IPS DF 6.9 (cell line): Measurements from ENCODE around the gene HOXB9.

Experiments
- DNase-seq: peaks from one replicate; pipeline ENCODE4 v3.0.0-alpha.2; 2013; ENCODE audit warnings: low read depth, low spot score
- H3K27ac ChIP-seq: one replicate; pipeline ENCODE4 v1.5.1; 2013; ENCODE audit warnings: low read length, control low read depth
- H3K27me3 ChIP-seq: 2 replicates; pipeline ENCODE4 v1.6.1; 2013; ENCODE audit warnings: mild to moderate bottlenecking, low read length; ENCODE audit not compliant: control insufficient read depth, insufficient read depth
- H3K36me3 ChIP-seq: 2 replicates; pipeline ENCODE4 v1.6.1; 2013; ENCODE audit warnings: low read length; ENCODE audit not compliant: control insufficient read depth, insufficient read depth
- H3K4me1 ChIP-seq: 2 replicates; pipeline ENCODE4 v1.6.1; 2013; ENCODE audit warnings: low read length; ENCODE audit not compliant: control insufficient read depth, insufficient read depth
- H3K4me3 ChIP-seq: 2 replicates; pipeline ENCODE4 v1.5.1; 2013; ENCODE audit warnings: mild to moderate bottlenecking, low read length
- H3K9me3 ChIP-seq: 2 replicates; pipeline ENCODE4 v1.6.1; 2013; ENCODE audit warnings: low read length, inconsistent platforms; ENCODE audit not compliant: control insufficient read depth, insufficient read depth
- WGBS: extraction: QIAGEN DNeasy Blood & Tissue Kit; methylation state at CpG from one replicate; pipeline ENCODE4 v1.1.7; 2013; ENCODE audit warnings: mixed read lengths, missing lambda C conversion rate; ENCODE audit not compliant: insufficient read length, insufficient coverage; 5-methylcytosine and 5-hydroxymethylcytosine counted together

Gene HOXB9

DNA sequence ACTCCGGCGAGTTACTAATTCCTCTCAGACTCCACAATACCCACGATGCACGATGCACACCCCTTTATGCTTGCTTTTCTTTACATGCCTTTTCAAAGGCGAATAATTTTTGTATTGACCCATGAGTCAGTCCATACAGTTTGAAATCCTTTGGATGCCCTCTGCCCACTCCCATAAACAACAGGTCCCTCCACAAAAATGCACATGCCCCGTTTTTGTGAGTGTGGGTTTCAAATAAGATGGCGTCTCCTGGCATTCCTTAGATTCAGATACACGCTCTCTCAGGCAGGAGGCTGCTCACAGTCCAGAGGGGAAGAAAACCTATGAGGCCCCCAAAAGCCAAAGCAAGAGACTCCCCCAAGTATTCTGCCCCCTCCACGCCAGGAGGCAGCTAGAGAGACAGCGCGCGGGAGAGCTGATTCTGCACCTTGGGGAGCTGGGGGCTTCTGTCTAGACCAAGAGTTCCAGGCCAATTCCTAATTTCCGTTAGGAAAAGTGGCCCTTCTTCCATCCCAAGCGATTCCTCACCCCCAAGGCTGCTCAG lies 19.6 kb upstream of the HOXB9 start:
- Histone ChIP-seq H3K4me1 (peaks cover 7% of the 10 kb centered on the region; the same call in 1 of the 2 replicates), H3K4me3 (no peak overlapping the region), H3K9me3 (no peaks in the 10 kb centered on the region), H3K27me3 (peaks cover 71% of the 10 kb centered on the region), H3K36me3 (no peaks in the 10 kb centered on the region), H3K27ac (no peak overlapping the region)
- no peak for DNase-seq
- no CpG with 5 or more reads among the region's 14 CpGs for WGBS

GRCh38 chr17:48644910-48645557 lies 18.9 kb upstream of the HOXB9 start:
- Histone ChIP-seq H3K9me3 (no peaks in the 10 kb centered on the region), H3K4me1 (peaks cover 7% of the 10 kb centered on the region; the same call in 1 of the 2 replicates), H3K27me3 (peaks cover 78% of the 10 kb centered on the region), H3K36me3 (no peaks in the 10 kb centered on the region), H3K4me3 (no peak overlapping the region), H3K27ac (no peak overlapping the region)
- no peak for DNase-seq
- WGBS, result no CpG with 5 or more reads among the region's 6 CpGs

DNA sequence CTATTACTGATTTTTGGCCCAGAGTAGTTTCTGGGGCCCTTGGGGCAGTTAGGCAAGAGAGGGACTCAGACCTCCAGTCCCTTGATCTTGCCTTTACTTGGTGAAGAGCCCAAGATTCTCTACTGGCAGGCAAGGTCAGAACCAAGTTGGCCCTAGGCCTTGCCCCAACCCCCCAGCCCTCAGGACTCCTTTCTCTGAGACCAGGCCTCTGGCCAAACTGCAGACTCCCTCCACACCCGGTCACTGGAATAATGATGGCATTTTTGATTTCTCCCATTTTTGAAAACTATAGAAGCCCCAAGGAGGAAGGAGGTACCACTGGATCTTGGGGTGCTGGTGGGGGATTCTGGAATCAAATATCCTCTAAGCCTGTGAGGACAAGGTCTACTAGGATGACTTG lies 18.0 kb upstream of the HOXB9 start:
- peaks cover 7% of the 10 kb centered on the region; the same call in 1 of the 2 replicates for H3K4me1 ChIP-seq

GRCh38 chr17:48643697-48644012 lies 17.5 kb upstream of the HOXB9 start:
- Histone ChIP-seq H3K27ac (no peak overlapping the region), H3K27me3 (peaks cover 92% of the 10 kb centered on the region), H3K4me1 (peaks cover 7% of the 10 kb centered on the region; the same call in 1 of the 2 replicates), H3K36me3 (no peaks in the 10 kb centered on the region), H3K4me3 (no peak overlapping the region), H3K9me3 (no peaks in the 10 kb centered on the region)
- no peak for DNase-seq

More for the DNA sequence above, 18.0 kb upstream of the HOXB9 start:
- Histone ChIP-seq H3K36me3 (no peaks in the 10 kb centered on the region), H3K9me3 (no peaks in the 10 kb centered on the region), H3K4me3 (no peak overlapping the region), H3K27me3 (peaks cover 87% of the 10 kb centered on the region), H3K27ac (no peak overlapping the region)
- DNase-seq, result no peak
- no CpG with 5 or more reads among the region's 1 CpG for WGBS

DNA sequence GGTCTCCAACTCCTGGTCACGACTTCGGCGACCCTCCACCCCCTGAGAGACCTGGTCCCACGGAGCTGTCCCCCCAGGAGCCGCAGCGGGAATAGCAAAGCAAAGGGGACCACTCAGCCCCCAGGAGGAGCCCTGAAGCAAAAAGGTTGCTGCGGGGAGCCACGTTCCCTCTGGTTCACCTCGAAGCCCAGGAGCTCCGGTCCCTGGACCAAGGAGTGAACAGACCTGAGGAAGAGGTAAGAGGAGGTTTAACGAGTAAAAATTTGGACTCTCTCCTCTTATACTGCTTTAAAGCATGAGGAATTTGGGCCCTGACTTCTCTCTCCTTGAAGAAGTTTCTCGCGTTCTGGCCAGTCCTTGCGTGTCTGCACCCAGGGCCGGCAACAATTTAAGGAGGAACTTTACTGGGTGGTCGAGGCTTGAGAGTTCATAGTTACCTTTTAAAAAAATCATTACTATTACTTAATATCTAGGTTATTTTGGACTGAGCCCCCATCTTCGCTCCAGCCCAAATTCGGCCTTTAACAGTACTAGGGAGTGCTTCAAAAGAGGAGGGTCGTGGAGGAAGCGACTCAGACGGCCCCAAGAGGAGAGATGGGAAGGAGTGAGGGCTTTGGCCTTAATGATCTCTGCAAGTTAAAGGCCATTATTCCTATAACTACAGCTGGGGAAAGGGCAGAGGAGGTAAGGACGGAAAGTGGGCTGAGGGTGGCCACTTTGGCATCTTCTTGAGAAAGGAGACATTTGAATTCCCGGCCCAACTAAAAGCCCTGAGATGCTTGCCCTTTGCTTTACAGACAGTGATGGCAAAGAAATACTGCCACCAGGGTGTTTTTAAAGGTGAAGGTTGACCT lies 16.9 kb upstream of the HOXB9 start:
- no peak for DNase-seq
- Histone ChIP-seq H3K36me3 (no peaks in the 10 kb centered on the region), H3K9me3 (no peaks in the 10 kb centered on the region), H3K27me3 (peaks cover 93% of the 10 kb centered on the region), H3K4me3 (no peak overlapping the region), H3K27ac (no peak overlapping the region), H3K4me1 (peaks cover 7% of the 10 kb centered on the region; the same call in 1 of the 2 replicates)
- no CpG with 5 or more reads among the region's 23 CpGs for WGBS

- no peaks in the 10 kb centered on the region for H3K36me3 ChIP-seq
- peaks cover 7% of the 10 kb centered on the region; the same call in 1 of the 2 replicates for H3K4me1 ChIP-seq
- H3K27me3 ChIP-seq, result peaks cover 94% of the 10 kb centered on the region
- H3K9me3 ChIP-seq, result no peaks in the 10 kb centered on the region
- no CpG with 5 or more reads among the region's 58 CpGs for WGBS
- no peak overlapping the region for H3K4me3 ChIP-seq
- DNase-seq, result no peak
- H3K27ac ChIP-seq, result no peak overlapping the region
Measured at GRCh38 chr17:48642059-48642842, 16.1 kb upstream of the HOXB9 start.

GRCh38 chr17:48641541-48642058 lies 15.4 kb upstream of the HOXB9 start:
- Histone ChIP-seq H3K27ac (no peak overlapping the region), H3K27me3 (peaks cover 100% of the 10 kb centered on the region), H3K4me1 (peaks cover 7% of the 10 kb centered on the region; the same call in 1 of the 2 replicates), H3K9me3 (no peaks in the 10 kb centered on the region), H3K4me3 (no peak overlapping the region), H3K36me3 (no peaks in the 10 kb centered on the region)
- DNase-seq, result no peak
- no CpG with 5 or more reads among the region's 29 CpGs for WGBS

DNA sequence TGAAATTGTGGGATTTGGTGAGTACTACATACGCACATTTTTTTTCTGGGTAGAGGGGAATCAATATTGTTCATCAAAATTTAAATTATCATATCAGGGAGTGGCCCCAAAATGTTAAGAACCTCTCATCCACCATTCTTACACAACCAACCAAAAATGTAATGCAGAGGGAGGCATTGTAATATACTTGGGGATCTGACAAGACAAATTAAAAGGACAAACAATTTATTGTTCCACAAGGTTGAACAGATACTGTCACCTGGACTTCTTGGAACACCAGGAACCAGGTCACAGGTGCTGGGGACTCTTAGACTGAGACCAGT lies 14.7 kb upstream of the HOXB9 start:
- peaks cover 97% of the 10 kb centered on the region for H3K27me3 ChIP-seq
- no peak overlapping the region for H3K27ac ChIP-seq
- H3K4me3 ChIP-seq, result no peak overlapping the region
- no peaks in the 10 kb centered on the region for H3K9me3 ChIP-seq
- WGBS, result no CpG with 5 or more reads among the region's 1 CpG
- DNase-seq, result no peak
- H3K36me3 ChIP-seq, result no peaks in the 10 kb centered on the region
- H3K4me1 ChIP-seq, result peaks cover 2% of the 10 kb centered on the region; the same call in 1 of the 2 replicates

DNA sequence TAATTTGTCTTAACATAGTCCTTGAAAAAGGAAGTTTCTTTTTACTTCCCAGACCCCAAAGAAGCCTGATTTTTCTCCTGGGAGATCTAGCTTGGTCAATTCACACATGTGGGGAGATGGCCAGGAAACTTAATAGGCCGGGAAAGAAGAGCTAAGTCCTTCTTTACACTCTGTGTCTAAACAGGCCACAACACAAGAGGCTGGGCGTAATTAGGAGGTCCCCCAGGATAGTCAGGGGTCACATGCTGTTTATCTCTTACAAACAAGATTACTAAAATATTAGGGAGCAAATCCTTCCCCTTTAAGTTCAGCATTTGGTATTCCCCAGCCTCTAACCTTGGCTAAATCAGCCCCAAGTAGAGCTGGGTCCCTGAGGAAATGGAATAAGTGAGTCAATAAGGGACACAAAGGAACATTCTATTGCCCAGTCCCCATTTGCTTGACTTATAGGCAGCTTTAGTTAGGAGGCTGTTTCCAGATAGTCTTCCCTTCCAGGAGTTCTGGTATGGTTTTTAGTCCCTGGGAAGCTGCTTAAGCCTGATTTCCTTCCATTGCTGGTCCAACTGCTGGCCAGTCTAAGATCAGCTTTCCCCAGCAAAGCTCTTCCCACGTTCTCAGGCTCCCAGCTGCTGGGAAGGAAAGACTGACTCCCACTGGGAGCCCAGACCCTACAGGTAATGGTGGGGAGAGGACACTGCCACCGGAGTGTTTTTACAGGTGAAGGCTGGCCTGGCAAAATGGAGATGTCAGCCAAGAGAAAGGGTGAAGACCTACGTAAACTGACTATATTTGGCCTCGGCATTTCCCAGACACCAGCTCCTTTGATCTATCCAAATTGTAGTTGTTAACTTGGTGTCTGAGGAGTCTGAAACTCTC lies 14.1 kb upstream of the HOXB9 start:
- Histone ChIP-seq H3K36me3 (no peaks in the 10 kb centered on the region), H3K4me3 (no peak overlapping the region), H3K27me3 (peaks cover 97% of the 10 kb centered on the region), H3K27ac (no peak overlapping the region), H3K9me3 (no peaks in the 10 kb centered on the region), H3K4me1 (peaks cover 2% of the 10 kb centered on the region; the same call in 1 of the 2 replicates)
- no peak for DNase-seq
- WGBS, result no CpG with 5 or more reads among the region's 6 CpGs
